Measurements from ENCODE around the gene KRAS.

The KRAS gene

GRCh38 chr12:25245491-25245890, 5.2 kb downstream of the KRAS start:
- Histone ChIP-seq H3K4me1 (ENCODE audit: low read length) (peaks cover 26% of the 10 kb centered on the region), H3K79me2 (ENCODE audit: low read length) (peaks cover 79% of the 10 kb centered on the region), H4K20me1 (ENCODE audit: insufficient read depth, low read length) (peaks cover 67% of the 10 kb centered on the region), H3K4me3 (ENCODE audit: low read length) (no peak overlapping the region), H3K36me3 (replicated peaks; ENCODE audit: low read depth, low read length) (peaks cover 35% of the 10 kb centered on the region), H3K27me3 (ENCODE audit: low read depth, low read length) (no peaks in the 10 kb centered on the region), H3K9ac (ENCODE audit: low read length) (no peak overlapping the region), H3K27ac (ENCODE audit: low read length) (no peak overlapping the region), H2AFZ (ENCODE audit: low read depth, low read length) (no peak overlapping the region), H3K9me3 (ENCODE audit: insufficient read depth, low read length) (no peaks in the 10 kb centered on the region), H3K4me2 (ENCODE audit: low read length) (no peak overlapping the region)
- TF ChIP-seq EZH2phosphoT487 (IDR thresholded peaks at IDR 0.05; ENCODE audit: low read depth) (no peak), CTCF (IDR thresholded peaks at IDR 0.05; ENCODE audit: low read depth, low read length) (no peak)

GRCh38 chr12:25243680-25243990, 7.1 kb downstream of the KRAS start:
- no peaks in the 10 kb centered on the region for H3K9me3 ChIP-seq (ENCODE audit: insufficient read depth, low read length)
- no peak overlapping the region for H3K4me3 ChIP-seq (ENCODE audit: low read length)
- no peak overlapping the region for H3K27ac ChIP-seq (ENCODE audit: low read length)
- H3K9ac ChIP-seq (ENCODE audit: low read length) = no peak overlapping the region
- no peak overlapping the region for H3K4me2 ChIP-seq (ENCODE audit: low read length)
- peaks cover 47% of the 10 kb centered on the region for H3K36me3 ChIP-seq (replicated peaks; ENCODE audit: low read depth, low read length)
- peaks cover 21% of the 10 kb centered on the region for H3K4me1 ChIP-seq (ENCODE audit: low read length)
- H3K79me2 ChIP-seq (ENCODE audit: low read length) = peaks cover 78% of the 10 kb centered on the region
- TF ChIP-seq CTCF (IDR thresholded peaks at IDR 0.05; ENCODE audit: low read depth, low read length) = no peak
- no peak for TF ChIP-seq EZH2phosphoT487 (IDR thresholded peaks at IDR 0.05; ENCODE audit: low read depth)
- no peaks in the 10 kb centered on the region for H3K27me3 ChIP-seq (ENCODE audit: low read depth, low read length)
- H2AFZ ChIP-seq (ENCODE audit: low read depth, low read length) = no peak overlapping the region
- H4K20me1 ChIP-seq (ENCODE audit: insufficient read depth, low read length) = peaks cover 58% of the 10 kb centered on the region

GRCh38 chr12:25242981-25243679, 7.6 kb downstream of the KRAS start:
- Histone ChIP-seq H4K20me1 (ENCODE audit: insufficient read depth, low read length) (peaks cover 56% of the 10 kb centered on the region), H3K9ac (ENCODE audit: low read length) (no peak overlapping the region), H3K4me2 (ENCODE audit: low read length) (no peak overlapping the region)

More at GRCh38 chr12:25242981-25243679, 7.6 kb downstream of the KRAS start:
- H3K36me3 ChIP-seq (replicated peaks; ENCODE audit: low read depth, low read length) = peaks cover 47% of the 10 kb centered on the region
- TF ChIP-seq CTCF (IDR thresholded peaks at IDR 0.05; ENCODE audit: low read depth, low read length) (no peak), EZH2phosphoT487 (IDR thresholded peaks at IDR 0.05; ENCODE audit: low read depth) (no peak)
- H3K4me3 ChIP-seq (ENCODE audit: low read length) = no peak overlapping the region
- no peaks in the 10 kb centered on the region for H3K27me3 ChIP-seq (ENCODE audit: low read depth, low read length)
- peaks cover 76% of the 10 kb centered on the region for H3K79me2 ChIP-seq (ENCODE audit: low read length)
- no peaks in the 10 kb centered on the region for H3K9me3 ChIP-seq (ENCODE audit: insufficient read depth, low read length)
- H2AFZ ChIP-seq (ENCODE audit: low read depth, low read length) = no peak overlapping the region
- H3K4me1 ChIP-seq (ENCODE audit: low read length) = peaks cover 21% of the 10 kb centered on the region
- no peak overlapping the region for H3K27ac ChIP-seq (ENCODE audit: low read length)
